HG03354 (cell line): ENCODE results near the gene DIP2B.
"Not testable (repeated sequence)": the region's sequence is repeated elsewhere in the genome, so short reads cannot be mapped to it uniquely, and the experiment has no call there.

Experiments used
- ATAC-seq: cut with Tn5 transposase; IDR thresholded peaks from one replicate; pipeline ENCODE4 v1.9.1; 2021; ENCODE audit warnings: mild to moderate bottlenecking; ENCODE audit not compliant: unreplicated experiment, poor library complexity, severe bottlenecking

The DIP2B gene

DNA sequence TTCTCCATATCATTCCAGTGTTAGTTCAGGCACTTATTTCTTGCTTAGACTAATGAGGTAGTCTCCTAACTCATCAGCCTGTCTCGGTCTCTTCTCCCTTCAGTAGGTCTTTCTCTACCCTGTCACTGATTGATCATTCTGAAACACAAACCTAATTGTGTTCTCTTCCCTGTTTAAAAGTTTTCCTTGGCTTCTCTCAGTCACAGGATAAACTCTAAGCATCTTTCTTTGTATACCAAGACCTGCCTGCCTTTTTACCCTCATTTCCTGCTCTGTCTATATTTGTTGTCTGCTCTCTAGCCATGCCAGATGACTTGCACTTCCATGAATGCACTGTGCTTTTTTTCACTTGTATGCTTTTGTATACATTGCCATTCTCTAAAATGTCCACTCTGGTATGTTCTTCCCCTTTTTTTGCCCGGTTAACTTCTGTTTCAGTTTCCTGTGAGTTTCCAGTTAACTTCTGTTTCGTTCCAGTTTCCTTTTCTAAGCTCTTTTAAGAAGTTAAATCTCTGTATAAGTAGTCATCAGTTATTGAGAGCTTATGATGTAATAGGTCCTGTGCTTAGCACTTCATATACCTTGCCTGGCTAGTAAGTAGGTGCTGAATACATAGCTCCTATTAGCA lies 12.8 kb downstream of the DIP2B start:
- ATAC-seq: peak; percentile 84

DNA sequence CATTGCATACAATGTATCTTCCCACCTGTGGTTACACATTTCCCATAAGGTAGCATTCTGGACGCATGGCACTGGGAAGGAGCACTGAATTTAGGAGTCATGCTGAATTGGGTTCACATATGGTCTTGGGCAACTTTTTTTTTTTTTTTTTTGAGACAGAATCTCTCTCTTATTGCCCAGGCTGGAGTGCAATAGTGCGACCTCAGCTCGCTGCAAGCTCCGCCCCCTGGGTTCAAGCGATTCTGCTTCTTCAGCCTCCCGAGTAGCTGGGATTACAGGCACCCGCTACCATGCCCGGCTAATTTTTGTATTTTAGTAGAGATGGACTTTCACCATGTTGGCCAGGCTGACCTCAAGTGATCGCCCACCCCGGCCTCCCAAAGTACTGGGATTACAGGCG lies 13.3 kb downstream of the DIP2B start:
- ATAC-seq: no peak

DNA sequence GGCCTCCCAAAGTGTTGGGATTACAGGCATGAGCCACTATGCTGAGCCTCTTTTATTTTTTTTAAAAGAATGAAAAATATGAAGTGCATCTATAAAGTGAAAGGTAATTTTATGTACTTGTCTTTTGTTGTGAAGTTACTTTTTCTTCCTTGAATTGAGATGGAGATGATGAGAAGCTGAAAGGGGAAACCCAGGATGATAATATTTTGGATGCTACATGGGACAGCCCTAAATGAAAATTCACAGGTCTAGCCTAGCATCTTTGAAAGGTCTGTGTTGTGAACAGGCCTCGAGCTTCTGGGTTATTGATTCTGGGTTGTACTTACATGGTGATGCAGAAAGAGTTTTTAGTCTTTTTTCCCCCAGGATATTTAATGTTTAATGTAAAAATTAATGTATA lies 14.6 kb downstream of the DIP2B start:
- ATAC-seq: no peak

DNA sequence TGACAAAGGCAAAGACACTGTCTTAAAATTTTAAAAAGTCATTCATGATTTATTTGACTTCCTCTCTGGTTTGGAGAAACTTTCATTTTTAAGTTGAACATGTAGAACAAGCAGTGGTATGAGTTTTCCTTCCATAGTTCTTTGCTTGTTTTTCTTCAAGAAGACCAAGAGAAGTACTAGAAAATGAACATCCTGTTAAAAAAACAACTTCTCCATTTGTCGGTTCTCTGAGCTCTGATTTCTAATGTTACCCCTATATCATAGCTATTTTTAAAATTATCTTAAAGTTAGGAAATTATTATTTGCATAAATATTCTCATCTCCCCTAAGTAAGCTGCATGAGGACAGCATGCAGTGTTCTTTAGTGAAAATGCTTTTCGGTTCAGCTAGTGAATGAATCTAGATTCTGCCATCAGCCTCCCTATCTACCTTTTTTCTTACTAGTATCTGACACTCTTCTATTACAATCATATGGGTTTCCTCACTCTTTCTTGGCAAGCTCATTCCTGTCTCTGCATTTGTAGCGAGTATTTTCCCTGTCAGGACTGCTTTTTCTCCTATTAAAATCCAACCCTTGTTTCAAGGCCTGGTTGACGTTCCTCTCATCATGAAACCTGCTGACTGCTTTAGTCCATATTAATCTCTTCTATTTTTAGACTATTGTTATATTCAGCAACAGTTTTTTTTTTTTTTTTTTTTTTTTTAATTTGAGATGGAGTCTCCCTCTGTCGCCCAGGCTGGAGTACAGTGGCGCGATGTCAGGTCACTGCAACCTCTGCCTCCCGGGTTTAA lies 15.8 kb downstream of the DIP2B start:
- no peak for ATAC-seq

DNA sequence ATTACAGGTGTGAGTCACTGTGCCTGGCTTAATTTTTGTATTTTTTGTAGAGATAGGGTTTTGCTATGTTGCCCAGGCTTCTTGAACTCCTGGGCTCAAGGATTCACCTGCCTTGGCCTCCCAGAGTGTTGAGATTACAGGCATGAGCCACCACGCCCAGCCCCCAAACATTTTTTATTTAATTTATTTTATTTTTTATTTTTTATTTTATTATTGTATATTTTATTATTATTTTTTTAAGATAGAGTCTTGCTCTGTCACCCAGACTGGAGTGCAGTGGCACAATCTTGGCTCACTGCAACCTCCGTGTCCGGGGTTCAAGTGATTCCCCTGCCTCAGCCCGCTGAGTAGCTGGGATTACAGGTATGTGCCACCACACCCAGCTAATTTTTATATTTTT lies 17.0 kb downstream of the DIP2B start:
- not testable (repeated sequence) for ATAC-seq

DNA sequence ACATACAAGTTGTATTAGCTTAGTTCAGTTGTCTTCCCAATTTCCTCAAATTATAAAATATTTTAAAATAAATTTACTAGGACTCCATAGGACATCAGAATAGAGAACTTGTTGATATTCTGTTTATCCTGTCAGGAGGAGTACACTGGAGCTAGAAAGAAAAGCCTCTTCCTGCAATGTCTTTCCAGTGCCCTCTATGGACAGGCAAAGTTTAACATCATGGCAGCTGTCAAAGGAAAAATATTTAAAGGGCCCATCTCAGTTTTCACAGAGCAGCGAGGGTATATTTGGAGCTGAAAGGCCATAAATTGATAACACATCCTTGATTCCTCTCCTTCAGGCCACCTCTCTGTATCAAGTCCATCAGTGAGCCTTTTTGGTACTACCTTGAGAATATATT lies 19.0 kb downstream of the DIP2B start:
- ATAC-seq: no peak

DNA sequence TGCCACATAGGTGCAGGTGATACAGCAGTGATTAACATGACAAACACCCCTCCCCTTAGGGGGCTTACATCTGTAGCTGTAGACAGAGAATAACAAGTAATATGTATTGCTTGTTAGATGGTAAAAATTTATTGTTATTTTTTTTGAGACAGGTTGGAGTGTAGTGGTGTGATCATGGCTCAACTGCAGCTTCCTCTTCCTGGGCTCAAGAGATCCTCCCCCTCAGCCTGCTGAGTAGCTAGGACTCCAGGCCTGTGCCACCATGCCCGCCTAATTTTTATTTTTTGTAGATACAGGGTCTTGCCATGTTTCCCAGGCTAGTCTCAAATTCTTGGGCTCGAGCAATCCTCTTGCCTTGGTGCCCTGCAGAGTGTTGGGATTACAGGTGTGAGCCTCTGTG lies 19.8 kb downstream of the DIP2B start:
- ATAC-seq: no peak

DNA sequence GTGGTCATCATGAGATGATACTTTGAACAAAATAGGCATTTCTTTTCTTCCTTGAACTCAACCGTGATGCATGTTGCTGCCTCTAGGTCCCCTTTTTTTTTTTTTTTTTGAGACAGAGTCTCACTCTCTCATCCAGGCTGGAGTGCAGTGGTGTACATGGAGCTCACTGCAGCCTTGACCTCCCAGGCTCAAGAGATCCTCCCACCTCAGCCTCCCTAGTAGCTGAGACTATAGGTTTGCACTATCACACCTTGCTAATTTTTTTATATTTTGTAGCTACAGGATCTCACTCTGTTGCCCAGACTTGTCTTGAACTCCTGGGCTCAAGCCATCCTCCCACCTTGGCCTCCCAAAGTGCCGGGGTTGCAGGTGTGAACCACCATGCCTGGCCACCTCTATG lies 20.6 kb downstream of the DIP2B start:
- ATAC-seq: no peak

DNA sequence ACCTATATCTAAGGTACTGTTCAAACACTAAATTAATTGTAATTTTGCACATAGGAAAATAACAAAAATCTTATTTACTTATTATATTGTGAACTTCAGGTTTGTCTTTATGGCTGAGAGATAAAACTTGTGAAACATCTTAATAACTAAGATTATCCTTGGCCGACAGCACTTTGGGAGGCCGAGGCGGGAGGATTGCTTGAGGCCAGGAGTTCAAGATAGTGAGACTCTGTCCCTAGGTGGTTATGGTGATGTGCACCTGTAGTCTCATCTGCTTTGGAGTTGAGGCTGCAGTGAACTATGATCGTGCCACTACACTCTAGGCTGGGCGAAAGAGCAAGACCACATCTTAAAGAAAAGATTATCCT lies 22.6 kb downstream of the DIP2B start:
- no peak for ATAC-seq

DNA sequence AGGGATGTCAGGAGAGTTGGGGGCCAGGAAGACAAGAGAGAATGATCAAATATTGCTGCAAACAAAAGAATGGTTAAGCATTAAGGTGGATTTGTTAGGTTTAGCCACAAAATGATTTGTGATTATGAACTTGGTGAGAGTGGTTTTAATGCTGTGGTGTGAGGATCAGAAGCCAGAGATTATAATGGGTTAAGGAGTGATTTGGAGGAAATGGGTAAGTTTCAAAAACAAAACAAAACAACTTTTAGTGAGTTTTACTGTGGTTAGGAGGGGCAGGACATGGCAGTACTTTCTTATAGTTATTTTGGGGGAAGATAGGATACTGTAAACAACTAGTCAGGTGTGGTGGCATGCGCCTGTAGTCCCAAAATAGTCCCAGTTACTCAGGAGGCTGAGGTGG lies 24.0 kb downstream of the DIP2B start:
- no peak for ATAC-seq

DNA sequence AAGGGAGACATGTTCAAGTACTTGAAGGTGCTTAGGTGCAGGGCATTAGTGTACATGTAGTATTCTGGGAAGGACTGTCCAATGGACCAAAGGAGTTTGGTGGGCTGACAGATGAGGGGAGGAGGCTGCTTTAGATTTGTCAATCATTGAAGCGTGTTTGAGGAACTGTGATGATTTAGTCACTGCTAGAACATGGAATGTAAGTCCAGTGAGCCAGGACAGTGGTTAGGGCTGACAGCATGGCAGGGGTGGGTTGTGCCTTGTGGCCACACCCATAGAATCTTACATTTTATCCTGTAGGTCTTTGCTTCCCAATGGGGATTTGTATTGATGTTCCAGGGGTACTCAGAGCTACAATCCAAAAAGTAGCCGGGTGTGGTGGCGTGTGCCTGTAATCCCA lies 24.6 kb downstream of the DIP2B start:
- ATAC-seq: no peak

DNA sequence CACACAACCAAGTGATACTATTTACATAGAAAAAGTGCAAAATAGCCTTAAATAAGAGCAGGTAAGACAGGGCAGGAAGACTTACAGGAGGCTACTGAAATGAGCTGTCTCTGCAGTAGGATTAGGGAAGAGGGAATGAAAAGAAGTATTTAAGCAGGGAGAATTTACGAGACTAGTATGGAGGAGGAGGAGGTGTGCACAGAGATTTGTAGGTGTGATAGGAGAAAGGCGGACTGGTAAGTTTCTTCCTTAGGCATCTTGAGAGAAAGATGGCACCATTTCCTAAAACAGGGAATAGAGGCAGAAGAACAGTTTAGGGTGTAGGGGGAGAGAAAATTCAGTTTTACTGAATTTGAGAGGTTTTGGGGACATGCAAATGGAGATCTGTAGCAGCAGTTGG lies 25.7 kb downstream of the DIP2B start:
- no peak for ATAC-seq

DNA sequence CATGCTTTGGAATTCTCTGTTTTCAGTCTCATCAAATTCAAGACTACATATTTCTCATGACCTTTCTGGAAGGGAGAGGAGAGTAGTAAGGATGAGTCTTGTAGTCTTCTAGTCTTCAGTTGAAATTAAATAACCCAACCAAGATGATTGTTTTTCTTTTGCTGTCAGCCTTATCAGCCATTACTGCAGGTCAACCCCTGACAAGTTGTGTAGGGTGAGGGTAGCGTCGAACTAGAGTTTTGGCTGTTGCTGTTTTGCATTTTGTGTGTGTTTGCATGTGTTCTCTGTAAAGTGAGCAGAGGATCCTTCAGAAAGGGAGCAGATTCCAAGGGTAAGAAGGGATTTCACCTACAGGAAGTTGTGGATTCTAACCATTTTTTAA lies 28.4 kb downstream of the DIP2B start:
- no peak for ATAC-seq

DNA sequence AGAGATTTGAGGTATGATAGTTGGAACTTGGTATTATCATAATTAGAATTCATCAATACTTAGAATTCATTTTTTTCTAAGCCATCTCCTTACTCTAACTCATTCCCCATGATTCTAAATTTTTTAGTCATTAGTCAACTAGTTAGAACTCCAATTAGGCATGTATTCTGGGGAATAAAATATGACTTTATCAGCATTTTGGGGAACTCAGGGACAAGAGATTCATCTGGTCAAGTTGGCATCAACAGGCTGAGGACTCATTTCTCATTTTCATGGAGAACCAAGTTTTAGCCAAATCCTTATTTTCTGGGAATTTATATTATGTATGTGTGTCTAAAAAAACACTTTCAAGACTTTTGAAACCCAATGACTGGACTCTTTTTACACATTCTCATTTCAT lies 29.2 kb downstream of the DIP2B start:
- no peak for ATAC-seq

DNA sequence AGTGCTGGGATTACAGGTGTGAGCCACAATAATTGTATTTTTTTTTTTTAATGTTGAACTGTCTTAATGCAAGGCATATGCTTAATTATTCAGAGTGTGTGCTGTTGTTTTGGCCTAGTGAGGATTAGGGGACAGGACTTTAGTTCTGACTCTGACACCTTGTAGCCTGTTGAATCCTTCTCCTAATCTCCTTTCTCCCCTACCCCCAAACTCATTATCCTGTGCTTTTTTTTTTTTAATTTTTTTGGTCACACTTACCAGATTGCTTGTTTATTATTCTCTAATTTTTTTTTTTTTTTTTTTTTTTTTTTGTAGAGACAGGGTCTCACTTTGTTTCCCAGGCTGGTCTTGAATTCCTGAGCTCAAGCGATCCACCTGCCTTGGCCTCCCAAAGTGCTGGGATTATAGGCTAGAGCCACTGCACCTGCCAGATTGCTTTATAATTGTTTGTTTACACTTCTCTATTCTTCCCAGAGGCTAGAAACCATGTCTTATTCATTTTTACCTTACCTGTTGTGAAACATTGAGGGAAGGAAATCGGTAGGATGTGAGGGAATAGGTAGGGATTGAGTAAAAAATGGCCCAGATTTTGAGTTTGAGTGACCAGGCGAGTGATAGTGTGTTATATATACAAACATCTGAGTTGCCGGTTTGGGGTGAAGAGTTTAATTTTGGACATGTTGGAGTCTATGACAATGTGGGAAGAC lies 32.2 kb downstream of the DIP2B start:
- ATAC-seq: no peak

DNA sequence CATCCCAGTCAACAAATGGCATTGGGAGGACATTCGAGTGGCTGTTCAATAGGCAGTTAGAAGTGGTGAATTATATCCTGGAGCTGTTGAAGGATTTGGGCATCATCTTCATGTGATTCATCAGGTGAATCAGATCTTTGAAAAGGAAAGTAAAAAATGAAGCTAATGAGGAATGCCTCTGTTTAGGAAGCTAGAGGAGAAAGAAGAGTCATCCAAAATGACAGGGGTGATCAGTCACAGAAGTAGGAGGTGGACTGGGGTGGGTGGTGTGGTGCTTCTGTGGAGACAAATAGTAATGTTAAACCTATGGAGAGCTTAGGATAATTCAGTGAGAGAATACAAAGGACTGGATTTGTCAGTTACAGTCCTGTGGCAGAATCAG lies 32.7 kb downstream of the DIP2B start:
- no peak for ATAC-seq

DNA sequence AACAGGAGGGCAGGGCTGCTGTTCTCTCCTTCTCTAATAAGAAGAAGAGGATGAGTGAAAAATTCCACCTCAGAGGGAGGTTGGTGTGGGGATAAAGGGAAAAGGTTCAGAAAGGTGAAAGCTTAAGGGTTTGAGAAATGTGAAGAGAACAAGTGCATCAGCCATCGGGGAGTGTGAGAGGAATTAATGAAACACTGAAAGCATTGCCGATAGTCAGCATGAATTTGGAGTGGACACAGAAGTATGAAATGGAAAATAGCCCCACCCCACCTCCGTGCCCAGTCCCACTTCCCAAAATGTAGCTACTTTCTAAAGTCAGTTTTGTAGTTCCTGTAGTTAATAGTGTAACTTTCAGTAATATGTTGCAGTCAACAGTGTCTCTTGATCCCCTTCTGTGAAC lies 33.4 kb downstream of the DIP2B start:
- ATAC-seq: no peak

DNA sequence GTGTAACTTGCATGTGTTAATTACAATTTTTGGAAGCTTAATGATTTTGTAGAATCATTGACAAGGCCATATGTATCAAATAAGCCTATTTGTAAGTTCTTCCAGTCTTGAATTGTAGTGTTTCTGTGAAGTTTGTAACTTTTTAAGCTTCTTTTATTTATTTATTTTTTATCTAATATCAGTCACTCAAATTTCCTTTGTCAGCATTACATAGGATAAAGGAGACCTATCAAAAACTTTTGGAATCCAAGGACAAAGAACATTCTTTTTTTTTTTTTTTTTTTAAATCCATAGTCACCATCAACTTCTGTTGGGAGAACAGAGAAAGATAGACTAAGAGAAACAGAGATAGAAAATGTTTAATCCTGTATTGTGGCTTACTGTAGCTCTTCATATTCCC lies 36.4 kb downstream of the DIP2B start:
- no peak for ATAC-seq

DNA sequence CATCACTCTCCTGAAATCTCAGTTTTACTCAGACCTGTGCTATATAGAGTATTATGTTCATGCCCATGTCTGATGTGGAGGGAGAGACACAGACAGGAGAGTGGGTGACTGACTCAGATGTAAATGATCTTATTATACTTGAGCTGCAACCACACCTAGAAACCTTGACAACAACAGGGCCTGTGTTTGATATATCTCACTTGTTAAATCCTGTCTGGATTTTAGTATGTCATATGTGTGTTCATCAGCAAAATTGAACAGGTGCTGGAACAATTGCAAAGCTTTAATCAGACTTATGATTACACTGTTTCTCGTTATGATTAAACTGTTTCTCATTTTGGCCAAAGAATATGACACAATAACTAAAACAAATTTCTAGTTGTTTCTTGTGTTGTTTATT lies 37.7 kb downstream of the DIP2B start:
- ATAC-seq: no peak

DNA sequence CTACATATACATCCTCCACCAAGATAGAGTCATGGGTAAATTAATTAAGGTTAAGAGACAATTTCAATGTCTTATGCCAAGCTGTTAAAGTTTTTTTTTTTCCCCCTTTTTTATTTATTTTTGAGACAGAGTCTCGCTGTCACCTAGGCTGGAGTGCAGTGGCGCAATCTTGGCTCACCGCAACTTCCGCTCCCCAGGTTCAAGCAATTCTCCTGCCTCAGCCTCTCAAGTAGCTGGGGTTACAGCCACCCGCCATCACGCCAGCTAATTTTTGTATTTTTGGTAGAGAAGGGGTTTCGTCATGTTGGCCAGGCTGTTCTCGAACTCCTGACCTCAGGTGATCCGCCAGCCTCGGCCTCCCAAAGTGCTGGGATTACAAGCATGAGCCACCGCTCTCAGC lies 38.4 kb downstream of the DIP2B start:
- not testable (repeated sequence) for ATAC-seq

DNA sequence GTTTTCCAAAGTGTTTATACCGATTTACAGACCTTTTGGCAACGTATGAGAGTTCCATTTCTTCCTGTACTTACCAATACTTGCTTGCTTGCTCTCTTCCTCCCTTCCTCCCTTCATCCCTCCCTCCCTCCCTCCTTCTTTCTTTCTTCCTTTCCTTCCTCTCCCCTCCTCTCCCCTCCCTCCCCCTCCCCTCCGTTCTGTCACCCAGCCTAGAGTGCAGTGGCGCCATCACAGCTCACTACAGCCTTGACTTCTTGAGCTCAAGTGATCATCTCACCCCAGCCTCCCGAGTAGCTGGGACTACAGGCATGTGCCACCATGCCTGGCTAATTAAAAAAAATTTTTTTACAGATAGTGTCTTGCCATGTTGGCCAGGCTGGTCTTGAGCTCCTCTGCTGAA lies 40.4 kb downstream of the DIP2B start:
- ATAC-seq: no peak
